ENCODE results near the gene HAO1.
"Not testable (repeated sequence)": the region's sequence is repeated elsewhere in the genome, so short reads cannot be mapped to it uniquely, and the experiment has no call there.

Gene HAO1

DNA sequence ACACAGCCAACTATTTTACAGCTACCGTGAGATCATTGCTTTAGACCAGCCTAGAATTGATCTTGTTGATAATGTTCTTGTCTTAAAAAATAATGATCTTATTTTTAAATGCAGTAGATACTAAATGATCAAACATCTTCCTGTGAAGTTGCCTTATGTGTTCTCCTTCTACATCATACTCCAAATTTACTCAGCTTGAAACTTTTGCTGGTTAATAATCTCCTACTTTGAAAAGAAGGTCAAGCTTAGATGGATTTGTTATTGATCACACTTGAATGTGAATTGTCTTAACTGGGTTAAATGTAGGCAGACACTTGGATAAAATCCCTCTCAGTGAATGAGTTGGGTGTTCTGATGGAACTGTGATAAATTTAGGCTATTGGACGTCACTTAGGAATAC, 91.9 kb downstream of the HAO1 start:
- no peak for DNase-seq (ENCODE audit: low read depth)
- no peak for TF ChIP-seq CTCF (IDR thresholded peaks at IDR 0.05; ENCODE audit: low read depth, low read length, missing control alignments)
- H3K4me3 ChIP-seq (ENCODE audit: low read depth, low read length), result no peak overlapping the region

- no peak overlapping the region for H3K4me3 ChIP-seq (ENCODE audit: low read depth, low read length)
- TF ChIP-seq CTCF (IDR thresholded peaks at IDR 0.05; ENCODE audit: low read depth, low read length, missing control alignments), result no peak
These were observed 96.6 kb downstream of the HAO1 start for GRCh38 chr20:7843613-7844012.

GRCh38 chr20:7841971-7842310, 98.3 kb downstream of the HAO1 start:
- no peak for DNase-seq (ENCODE audit: low read depth)

More at GRCh38 chr20:7843613-7844012, 96.6 kb downstream of the HAO1 start:
- no peak for DNase-seq (ENCODE audit: low read depth)

GRCh38 chr20:7841291-7841970, 98.8 kb downstream of the HAO1 start:
- no peak for TF ChIP-seq CTCF (IDR thresholded peaks at IDR 0.05; ENCODE audit: low read depth, low read length, missing control alignments)
- DNase-seq (ENCODE audit: low read depth), result no peak

More at GRCh38 chr20:7841971-7842310, 98.3 kb downstream of the HAO1 start:
- no peak overlapping the region for H3K4me3 ChIP-seq (ENCODE audit: low read depth, low read length)
- no peak for TF ChIP-seq CTCF (IDR thresholded peaks at IDR 0.05; ENCODE audit: low read depth, low read length, missing control alignments)

DNA sequence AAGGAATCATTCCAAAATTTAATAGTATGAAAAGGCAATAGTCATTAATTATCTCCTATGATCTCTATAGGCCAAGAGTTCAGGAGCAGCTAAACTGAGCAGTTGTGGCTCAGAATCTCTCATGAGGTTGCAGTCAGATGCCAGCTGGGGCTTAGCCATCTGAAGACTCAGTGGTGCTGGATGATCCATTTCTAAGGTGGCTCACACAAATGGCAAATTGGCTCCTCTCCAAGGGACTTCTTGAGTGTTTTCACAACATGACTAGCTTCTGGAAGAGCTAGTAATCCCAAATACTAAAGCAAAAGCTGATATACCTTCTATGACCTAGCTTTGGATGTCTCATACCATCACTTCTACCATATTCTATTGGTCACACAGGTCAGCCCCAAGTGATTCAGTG, 104.2 kb downstream of the HAO1 start:
- no peak overlapping the region for H3K4me3 ChIP-seq (ENCODE audit: low read depth, low read length)
- no peak for TF ChIP-seq CTCF (IDR thresholded peaks at IDR 0.05; ENCODE audit: low read depth, low read length, missing control alignments)
- no peak for DNase-seq (ENCODE audit: low read depth)

More at GRCh38 chr20:7841291-7841970, 98.8 kb downstream of the HAO1 start:
- no peak overlapping the region for H3K4me3 ChIP-seq (ENCODE audit: low read depth, low read length)

DNA sequence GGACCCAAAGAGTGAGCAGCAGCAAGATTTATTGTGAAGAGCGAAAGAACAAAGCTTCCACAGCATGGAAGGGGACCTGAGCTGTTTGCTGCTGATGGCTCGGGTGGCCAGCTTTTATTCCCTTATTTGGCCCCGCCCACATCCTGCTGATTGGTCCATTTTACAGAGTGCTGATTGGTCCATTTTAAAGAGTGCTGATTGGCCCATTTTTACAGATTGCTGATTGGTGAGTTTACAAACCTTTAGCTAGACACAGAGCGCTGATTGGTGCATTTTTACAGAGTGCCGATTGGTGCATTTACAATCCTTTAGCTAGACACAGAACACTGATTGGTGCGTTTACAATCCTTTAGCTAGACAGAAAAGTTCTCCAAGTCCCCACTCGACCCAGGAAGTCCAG, 105.8 kb downstream of the HAO1 start:
- not testable (repeated sequence) for DNase-seq (ENCODE audit: low read depth); H3K4me3 ChIP-seq (ENCODE audit: low read depth, low read length)
